Measurements from ENCODE around the gene CCDC127. TPM values are rescaled to one million over a fixed set of nuclear protein-coding genes. Genes with fewer than 3 reads are reported as not detected.

Gene CCDC127
- total RNA-seq, 1 donor from 2014 or later: 9.7 TPM

DNA sequence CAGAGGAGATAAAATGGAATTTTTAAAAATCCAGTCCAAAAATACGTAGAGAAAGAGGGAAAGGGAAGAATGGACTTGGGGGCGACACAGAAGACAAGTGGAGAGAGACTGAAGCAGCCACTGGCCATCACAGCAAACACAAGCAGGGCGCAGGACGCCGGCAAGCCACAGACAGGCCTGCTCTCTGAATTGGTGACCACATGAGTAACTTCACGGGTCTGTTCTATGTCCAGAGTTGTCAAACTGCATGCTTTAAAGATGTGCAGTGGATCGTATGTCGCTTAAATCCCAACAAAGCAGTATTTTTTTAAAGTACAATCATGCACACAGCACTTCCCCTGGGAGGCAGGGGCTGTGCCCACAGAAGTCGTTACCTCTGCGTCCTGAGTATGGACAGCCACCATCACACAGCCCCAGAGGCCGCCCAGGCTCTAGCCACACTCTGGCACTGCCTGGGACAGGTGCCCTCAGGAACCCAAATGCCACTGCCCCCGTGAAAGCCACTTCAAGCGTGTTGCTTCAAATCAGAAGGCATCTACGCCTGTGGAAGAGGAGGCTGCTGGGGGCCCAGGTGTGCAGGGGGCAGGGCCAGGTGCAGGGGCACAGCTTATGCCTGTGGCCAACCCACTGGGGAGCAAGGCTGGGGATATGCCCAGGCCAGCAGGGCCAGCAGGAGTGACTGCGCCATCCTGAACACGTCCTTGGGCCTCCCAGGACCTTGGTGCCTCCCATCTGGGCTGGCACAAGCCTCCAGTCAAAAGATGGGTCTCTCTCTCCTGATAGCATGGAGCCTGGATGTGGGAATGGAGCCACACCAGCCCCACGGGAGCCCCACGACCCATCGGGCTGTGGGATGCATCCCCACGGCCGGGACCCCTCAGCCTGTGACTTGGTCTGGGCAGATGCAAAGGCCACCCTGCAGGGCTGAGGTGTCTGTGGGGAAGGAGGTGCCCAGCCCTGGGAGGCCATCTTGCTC is 32.6 kb downstream of the CCDC127 start:
- Mint-ChIP-seq H3K9me3 (no peaks in the 10 kb centered on the region), H3K27me3 (ENCODE audit: low read depth) (no peaks in the 10 kb centered on the region), H3K4me3 (no peak overlapping the region), H3K4me1 (peaks cover 10% of the 10 kb centered on the region), H3K27ac (no peak overlapping the region), H3K36me3 (peaks cover 7% of the 10 kb centered on the region)
- TF ChIP-seq, protein P1, sequence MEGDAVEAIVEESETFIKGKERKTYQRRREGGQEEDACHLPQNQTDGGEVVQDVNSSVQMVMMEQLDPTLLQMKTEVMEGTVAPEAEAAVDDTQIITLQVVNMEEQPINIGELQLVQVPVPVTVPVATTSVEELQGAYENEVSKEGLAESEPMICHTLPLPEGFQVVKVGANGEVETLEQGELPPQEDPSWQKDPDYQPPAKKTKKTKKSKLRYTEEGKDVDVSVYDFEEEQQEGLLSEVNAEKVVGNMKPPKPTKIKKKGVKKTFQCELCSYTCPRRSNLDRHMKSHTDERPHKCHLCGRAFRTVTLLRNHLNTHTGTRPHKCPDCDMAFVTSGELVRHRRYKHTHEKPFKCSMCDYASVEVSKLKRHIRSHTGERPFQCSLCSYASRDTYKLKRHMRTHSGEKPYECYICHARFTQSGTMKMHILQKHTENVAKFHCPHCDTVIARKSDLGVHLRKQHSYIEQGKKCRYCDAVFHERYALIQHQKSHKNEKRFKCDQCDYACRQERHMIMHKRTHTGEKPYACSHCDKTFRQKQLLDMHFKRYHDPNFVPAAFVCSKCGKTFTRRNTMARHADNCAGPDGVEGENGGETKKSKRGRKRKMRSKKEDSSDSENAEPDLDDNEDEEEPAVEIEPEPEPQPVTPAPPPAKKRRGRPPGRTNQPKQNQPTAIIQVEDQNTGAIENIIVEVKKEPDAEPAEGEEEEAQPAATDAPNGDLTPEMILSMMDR (IDR thresholded peaks at IDR 0.05; ENCODE audit: unreplicated experiment): no peak
- no peak for DNase-seq (ENCODE audit: low spot score in 2 of 2, unreplicated experiment in 2 of 2)

DNA sequence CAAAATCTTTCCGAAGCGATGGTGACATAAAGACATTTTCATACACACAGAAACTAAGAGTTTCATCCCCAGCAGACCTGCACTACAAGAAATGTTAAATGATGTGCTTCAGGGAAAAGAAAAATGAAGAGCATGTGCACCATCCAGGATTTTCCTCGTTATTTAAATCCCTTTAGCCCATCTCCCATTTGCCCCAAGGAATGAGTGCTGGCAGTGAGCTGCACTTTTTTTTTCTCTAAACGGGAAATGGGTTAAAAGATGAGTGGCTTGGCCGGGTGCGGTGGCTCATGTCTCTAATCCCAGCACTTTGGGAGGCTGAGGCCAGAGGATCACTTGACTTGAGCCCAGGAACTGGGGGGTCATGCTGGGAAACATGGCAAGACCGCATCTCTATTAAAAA is 33.5 kb downstream of the CCDC127 start:
- Mint-ChIP-seq H3K27ac (no peak overlapping the region), H3K9me3 (no peaks in the 10 kb centered on the region), H3K4me3 (no peak overlapping the region), H3K27me3 (ENCODE audit: low read depth) (no peaks in the 10 kb centered on the region), H3K36me3 (peaks cover 13% of the 10 kb centered on the region), H3K4me1 (peaks cover 14% of the 10 kb centered on the region)
- DNase-seq (ENCODE audit: low spot score in 2 of 2, unreplicated experiment in 2 of 2): no peak
- TF ChIP-seq, protein P1 (IDR thresholded peaks at IDR 0.05; ENCODE audit: unreplicated experiment): no peak

DNA sequence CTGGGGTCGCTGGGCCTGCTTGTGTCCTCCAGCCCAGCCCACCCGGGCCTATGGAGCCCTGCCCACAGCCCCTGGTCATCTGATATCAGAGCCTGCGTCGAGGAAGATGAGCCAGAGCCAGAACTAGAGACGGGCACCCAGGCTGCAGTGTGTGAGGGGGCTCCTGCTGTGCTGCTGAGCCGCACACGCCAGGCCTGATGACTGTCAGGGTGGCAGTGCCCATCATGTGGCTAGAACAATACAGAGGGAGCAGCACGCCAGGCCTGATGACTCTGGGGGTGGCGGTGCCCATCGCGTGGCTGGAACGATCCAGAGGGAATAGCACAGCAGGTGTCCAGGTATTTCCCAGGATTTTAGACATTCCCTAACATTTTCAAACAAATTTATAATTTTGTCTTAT is 35.8 kb downstream of the CCDC127 start:
- Mint-ChIP-seq H3K27ac (no peak overlapping the region), H3K4me3 (no peak overlapping the region), H3K27me3 (ENCODE audit: low read depth) (no peaks in the 10 kb centered on the region), H3K36me3 (peaks cover 13% of the 10 kb centered on the region), H3K4me1 (peaks cover 6% of the 10 kb centered on the region), H3K9me3 (no peaks in the 10 kb centered on the region)
- no peak for DNase-seq (ENCODE audit: low spot score in 2 of 2, unreplicated experiment in 2 of 2)
- TF ChIP-seq, protein P1 (IDR thresholded peaks at IDR 0.05; ENCODE audit: unreplicated experiment): no peak

DNA sequence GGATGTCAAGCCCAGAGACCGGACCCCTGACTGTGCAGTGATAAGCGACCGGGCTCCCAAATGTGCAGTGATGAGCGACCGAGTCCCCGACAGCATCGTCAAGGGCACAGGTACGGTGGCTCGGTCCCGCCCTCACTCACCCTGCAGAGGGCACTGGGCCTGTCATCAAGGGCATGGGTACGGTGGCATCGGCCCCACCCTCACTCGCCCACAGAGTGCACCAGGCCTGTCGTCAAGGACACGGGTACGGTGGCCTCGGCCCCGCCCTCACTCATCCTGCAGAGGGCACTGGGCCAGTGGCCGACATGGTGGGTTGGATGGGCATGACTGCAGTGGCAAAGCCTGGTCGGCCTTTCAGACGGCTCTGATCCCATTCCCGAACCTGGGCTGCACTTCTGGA is 36.4 kb downstream of the CCDC127 start:
- TF ChIP-seq, protein P1 (IDR thresholded peaks at IDR 0.05; ENCODE audit: unreplicated experiment): no peak
- Mint-ChIP-seq H3K9me3 (no peaks in the 10 kb centered on the region), H3K4me1 (peaks cover 12% of the 10 kb centered on the region), H3K27ac (no peak overlapping the region), H3K36me3 (peaks cover 13% of the 10 kb centered on the region), H3K27me3 (ENCODE audit: low read depth) (no peaks in the 10 kb centered on the region), H3K4me3 (no peak overlapping the region)
- DNase-seq (ENCODE audit: low spot score in 2 of 2, unreplicated experiment in 2 of 2): no peak

DNA sequence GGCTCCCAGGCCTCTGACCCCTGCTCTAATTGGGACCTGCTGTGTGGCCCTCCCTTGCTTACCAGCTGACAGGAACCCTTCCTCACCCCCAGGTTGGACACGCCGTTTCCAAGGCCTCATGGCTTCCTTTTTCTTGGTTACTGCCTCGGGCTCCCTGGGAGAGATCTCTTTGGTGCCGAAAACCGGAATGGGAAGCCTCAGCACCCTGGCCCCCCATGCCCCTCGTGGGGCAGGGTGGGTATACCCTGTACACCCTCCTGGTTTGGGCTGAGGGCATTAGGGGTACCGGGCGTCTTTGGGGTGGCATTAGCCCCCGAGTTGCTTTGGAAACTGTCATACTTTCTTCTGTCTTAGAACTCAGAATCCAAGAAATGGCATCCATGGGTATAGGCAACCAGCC is 36.8 kb downstream of the CCDC127 start:
- Mint-ChIP-seq H3K36me3 (peaks cover 13% of the 10 kb centered on the region), H3K27me3 (ENCODE audit: low read depth) (no peaks in the 10 kb centered on the region), H3K4me3 (no peak overlapping the region), H3K9me3 (no peaks in the 10 kb centered on the region), H3K4me1 (peaks cover 16% of the 10 kb centered on the region), H3K27ac (no peak overlapping the region)
- DNase-seq (ENCODE audit: low spot score in 2 of 2, unreplicated experiment in 2 of 2): no peak
- TF ChIP-seq, protein P1 (IDR thresholded peaks at IDR 0.05; ENCODE audit: unreplicated experiment): no peak
